HG02981 (cell line): ENCODE measurements around the gene MAMDC4.
"Not testable (repeated sequence)": the region's sequence is repeated elsewhere in the genome, so short reads cannot be mapped to it uniquely, and the experiment has no call there.

Experiments used
- ATAC-seq: cut with Tn5 transposase; IDR thresholded peaks from one replicate; pipeline ENCODE4 v1.9.1; 2021; ENCODE audit warnings: mild to moderate bottlenecking, moderate library complexity; ENCODE audit not compliant: unreplicated experiment

Gene MAMDC4

DNA sequence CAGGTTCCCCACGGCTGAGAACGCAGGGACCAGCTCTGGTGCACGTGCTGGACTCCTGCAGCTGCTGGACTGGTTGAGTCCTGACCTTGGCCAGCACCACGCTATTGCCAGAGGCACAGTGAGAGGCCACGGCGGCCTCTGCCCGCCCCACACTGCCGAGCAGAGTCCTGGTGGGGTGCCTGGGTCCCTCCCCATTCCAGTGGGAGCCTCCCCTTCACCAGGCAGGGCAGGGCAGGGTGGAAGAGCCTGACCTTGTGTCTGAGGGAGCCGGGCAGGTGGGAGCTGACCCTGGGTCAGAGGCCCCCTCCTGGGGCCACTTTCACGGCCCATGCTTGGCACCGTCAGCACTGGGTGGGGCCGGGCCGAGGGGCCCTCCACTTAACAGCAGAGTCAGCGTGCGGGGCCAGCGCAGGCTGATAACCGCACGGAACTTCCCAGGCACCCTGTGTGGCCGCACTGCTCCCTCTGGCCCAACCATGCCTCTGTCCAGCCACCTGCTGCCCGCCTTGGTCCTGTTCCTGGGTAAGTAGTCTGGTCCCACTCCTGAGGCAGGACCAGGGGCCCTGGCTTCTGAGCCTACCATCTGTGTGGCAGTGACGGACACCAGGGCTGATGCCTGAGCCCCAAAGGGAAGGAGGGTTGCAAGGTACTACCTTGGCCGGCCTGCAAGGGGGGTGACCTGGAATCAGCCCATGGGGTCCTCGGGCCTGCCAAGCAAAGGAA lies at the start of gene MAMDC4:
TSS of gene MAMDC4 (plus strand) at position 406 of the 723 bp plus-strand sequence. CDS start at position 477, 71 bp downstream.
- ATAC-seq: no peak

DNA sequence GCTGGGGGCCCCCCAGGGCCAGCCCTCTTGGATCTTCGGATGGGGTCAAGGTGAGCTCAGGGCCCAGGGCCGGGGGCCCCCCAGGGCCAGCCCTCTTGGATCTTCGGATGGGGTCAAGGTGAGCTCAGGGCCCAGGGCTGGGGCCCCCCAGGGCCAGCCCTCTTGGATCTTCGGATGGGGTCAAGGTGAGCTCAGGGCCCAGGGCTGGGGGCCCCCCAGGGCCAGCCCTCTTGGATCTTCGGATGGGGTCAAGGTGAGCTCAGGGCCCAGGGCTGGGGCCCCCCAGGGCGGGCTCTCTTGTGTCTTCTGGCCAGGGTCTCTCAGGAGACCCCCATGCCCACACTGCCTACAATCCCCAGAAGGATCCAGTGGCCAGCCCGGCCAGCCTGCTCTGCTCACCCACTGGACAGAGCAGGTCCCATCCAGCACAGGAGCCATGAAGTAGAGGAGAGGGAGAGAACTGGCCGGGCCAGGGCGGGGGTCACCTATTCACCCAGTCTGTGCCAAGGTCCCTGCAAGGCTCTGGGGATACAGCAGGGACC lies 49.1 kb upstream of the MAMDC4 start:
- not testable (repeated sequence) for ATAC-seq

DNA sequence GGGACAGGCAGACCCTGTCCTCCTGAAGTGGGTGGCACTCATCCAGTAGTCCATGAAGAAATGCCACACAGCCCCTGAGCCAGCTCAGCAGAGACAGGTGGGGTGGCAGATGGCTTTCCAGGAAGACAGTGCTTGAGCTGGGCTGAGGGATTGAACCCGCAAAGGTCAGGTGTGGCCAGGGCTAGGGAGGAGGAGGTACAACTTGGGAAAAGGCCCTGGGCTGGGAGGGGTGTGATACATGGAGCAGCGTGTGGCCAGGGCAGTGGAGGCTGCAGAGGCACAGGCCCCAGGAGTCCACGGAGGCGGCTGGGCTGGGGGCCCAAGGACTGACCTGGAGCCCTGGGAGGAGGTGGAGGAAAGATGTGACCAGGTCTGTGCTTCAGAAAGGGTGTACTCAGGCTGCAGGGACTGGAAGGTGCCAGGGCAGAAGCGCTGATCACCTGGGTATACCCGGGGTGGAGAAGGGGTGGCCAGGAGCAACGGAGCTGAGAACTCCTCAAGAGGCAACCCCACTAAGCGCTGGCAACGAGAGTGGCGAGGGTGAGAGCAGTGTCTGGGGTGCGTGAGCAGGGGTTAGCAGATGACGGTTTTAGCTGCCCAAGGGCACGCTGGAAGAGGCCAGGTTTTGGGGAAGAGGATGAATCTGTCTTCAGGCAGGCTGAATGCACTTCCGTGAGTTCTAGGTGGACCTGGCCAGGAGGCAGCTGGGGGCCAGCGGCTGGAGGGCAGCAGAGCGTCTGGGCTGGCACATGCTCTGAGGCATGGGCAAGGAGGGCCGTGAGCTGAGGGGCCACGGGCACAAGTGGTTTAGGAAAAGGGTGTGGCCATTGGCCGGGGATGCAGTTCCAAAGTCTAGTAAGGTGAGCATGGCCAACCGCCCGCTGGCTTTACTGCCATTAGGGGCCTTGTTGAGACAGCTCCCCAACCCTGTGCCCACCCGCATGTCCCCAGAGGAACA lies 48.3 kb upstream of the MAMDC4 start:
- no peak for ATAC-seq

DNA sequence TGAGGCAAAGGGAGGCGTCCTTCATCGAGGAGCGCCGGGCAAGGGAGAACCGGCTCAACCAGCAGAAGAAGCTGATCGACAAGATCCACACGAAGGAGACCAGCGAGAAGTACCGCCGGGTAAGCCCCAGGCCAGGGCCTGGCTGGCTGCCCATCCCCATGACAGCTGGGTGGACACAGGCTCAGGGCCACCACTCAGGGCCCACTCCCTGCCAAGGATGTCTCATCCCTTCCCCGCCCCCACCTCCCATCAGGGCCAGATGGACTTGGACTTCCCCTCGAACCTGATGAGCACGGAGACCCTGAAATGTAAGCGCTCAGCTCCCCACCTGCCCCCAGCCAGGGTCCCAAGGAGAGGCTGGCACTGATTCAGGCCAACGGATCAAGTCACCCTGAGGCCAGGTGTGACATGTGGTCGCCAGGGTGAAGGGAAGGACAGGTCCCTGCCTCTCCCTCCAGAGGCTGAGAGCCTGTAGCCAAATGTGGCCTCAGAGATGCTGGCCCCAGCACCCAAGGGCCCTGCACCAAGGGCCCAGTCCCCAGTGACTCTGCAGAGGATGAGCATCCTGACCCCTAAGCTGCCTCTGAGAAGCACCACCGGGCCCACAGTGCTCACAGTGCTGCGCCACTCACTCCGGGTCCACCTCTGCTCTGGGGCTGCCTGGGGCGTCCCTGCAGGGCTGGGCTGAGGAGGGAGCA lies 47.5 kb upstream of the MAMDC4 start:
- ATAC-seq: no peak

DNA sequence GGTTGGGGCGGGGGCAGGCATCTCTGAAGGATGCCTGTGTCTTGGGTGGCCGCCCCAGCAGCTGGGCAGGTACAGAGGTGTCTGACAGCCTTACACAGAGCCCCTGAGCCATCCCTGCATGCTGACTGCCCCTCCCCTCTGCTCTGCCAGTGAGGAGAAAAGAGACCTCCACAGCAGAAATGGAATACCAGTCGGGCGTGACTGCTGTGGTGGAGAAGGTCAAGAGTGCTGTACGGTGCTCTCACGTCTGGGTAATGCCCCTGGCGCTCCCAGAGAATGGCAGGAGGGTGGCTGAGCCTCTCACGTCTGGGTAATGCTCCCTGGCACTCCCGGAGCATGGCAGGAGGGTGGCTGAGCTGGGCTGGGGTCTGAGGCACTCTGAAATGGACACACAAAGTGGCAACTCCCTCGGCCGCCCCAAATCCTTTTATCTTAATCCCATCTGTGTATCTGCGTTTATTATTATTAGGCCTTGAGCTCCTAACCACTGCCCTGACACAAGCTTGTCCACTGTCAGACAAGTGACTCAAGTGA lies 46.9 kb upstream of the MAMDC4 start:
- ATAC-seq: no peak

DNA sequence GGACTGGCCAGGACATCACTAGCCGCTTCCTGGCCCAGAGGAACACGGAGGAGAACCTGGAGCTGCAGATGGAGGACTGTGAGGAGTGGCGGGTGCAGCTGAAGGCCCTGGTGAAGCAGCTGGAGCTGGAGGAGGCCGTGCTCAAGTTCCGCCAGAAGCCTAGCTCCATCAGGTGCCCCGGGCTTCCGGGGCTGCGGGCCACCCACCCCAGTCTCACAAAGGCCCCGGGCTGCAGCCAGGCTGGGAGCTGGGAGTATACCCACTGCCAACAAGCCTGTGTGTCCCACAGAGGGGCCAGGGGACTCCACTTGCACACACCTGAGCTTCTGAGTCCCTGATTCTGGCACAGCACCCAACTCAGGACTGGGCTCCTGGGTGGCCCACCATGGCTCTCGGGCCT lies 46.1 kb upstream of the MAMDC4 start:
- ATAC-seq: no peak

DNA sequence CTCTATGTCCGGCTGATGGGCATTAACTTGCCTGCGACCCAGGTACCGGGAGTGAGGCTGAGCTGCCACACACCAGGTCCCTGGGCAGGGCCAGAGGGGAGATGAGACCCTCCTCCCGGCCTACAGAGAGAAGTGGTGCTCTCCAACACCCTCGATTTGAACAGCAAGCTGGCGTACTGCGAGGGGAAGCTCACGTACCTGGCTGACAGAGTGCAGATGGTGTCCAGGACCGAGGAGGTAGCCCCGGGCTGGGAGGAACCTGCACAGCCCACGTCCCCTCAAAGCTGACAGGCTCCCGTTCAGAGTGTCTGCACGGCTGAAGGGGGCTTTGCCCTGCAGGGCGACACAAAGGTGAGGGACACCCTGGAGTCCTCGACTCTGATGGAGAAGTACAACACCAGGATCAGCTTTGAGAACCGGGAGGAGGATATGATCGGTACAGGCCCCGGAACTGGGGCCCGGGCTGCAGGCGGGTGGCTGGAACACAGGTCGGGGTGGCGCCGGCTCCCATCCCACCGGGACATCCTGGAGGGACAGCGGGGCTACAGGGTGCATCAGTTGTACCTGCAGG lies 45.4 kb upstream of the MAMDC4 start:
- ATAC-seq: no peak

DNA sequence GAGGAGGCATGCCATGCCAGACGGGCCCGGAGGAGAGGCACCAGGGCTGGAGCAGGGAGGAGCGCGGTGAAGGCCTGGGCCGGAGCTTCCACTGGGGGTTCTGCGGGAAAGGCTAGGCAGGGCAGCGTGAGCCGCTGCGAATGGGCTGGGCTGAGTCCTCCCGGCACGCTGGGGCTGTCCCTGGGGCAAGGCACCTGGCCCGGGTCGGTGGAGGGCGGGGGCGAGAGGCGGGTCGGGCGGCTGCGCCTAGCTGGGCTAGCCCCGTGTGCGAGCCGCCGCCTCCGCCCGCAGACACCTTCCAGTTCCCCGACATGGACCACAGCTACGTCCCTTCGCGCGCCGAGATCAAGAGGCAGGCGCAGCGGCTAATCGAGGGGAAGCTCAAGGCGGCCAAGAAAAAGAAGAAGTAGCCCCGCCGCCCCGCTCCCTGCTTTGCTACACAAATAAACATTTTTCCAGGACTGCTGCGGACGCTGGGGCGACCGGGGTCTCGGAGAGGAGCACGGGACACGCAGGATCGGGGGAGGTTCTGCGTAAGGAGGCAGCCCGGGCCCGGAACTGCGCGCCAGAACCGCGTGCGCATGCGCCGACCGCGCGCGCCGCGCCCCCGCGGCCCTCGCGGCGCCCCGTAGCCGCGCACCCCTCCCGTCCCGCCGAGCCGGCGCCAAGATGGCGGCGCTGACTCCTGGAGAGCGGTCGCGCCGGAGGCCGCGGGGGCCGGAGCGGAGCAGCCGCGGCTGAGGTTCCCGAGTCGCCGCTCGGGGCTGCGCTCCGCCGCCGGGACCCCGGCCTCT lies 44.7 kb upstream of the MAMDC4 start, which contains the start of gene RABL6:
TSS of gene RABL6 (plus strand) at position 668 of the 794 bp plus-strand sequence. CDS start 249 bp downstream, outside the sequence.
- peak; percentile 62 for ATAC-seq

DNA sequence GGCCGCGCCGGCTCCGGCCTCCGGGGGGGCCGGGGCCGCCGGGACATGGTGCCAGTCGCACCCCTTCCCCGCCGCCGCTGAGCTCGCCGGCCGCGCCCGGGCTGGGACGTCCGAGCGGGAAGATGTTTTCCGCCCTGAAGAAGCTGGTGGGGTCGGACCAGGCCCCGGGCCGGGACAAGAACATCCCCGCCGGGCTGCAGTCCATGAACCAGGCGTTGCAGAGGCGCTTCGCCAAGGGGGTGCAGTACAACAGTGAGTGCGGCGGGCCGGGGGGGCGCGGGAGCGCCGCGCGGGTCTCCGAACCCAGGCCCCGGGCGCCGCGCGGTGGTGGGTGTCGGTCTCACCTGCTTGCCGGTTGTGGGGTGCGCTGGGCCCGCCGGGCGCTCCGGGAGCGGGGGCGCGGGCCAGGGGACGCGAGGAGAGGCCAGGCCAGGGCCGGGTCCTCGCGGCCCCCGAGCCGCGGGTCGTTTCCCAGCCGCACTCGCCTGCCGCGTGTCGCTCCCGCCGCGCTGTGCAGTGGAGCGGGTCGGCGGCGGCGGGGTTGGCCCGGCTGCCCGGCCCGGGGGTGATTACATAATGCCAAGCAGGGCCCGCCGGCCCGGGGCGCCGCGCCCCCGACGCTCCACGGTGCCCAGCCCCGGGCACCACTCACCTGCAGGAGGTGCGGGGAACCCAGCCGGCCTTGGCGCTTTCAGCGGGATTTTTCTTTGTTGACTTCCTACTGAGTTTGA lies 43.9 kb upstream of the MAMDC4 start:
- peak; percentile 30 for ATAC-seq

DNA sequence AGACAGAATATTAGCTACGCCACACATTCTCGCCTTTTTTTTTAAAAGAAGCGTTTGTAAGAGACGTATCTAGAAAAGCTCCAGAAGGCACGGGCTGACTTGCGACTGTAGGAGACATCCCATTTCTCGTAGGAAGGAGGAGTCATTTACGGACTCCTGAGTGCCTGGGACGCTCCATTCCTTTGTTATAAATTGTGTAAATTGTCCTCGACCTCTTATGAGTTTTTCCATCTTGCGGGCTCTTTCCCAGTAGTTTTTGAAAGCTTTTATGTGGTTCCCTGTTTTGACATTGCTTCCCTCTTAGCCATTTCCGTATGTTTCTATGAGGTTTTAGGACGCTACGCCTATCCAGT lies 43.4 kb upstream of the MAMDC4 start:
- ATAC-seq: no peak

DNA sequence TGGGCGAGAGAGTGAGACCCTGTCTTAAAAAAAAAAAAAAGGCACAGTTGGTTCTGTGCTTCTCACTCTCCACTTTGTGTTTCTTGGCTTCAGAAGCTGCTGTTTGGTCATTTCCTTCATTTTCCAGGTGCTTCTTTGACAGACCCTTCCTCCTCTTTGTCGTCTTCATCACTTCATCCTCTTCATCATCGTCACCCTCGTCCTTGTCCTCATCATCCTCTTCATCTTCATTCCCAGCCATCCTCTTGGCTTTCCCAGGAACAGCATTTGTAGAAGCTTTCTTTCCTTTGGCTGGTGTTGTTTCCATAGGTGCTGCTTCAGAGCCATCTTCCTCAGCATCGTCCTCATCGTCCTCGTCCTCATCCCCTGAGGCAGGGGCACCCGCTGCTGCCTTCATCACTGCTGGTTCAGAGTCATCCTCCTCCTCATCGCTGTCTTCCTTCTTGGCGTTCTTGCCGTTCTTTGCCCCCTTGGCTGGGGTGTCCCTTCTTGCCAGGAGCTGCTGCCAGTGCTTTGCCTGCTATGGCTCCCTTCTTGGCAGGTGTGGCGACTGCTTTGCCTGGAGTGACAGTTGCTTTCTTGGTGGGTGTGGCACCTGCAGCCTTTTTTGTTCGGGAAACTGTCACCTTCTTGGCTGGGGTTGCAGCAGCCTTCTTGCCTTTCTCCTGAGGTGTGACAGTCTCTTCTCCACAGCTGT lies 37.3 kb upstream of the MAMDC4 start:
- ATAC-seq: no peak

DNA sequence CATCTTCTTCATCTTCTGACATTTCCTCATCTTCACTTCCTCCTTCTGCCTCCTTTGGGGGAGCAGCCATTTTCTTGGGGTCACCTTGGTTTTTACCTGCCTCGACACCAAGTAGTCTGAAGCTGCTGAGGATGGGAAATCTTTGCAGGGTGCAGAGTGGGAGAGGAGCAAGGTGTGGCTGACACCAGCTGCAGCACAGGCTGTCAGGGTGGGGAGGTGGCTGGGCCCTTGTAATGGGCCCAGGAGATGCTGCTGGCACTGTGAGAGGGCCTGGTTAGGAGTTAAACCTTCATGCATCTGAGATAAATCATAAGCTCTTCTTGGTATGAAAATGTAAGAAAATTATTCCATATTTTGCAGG lies 36.7 kb upstream of the MAMDC4 start:
- no peak for ATAC-seq

DNA sequence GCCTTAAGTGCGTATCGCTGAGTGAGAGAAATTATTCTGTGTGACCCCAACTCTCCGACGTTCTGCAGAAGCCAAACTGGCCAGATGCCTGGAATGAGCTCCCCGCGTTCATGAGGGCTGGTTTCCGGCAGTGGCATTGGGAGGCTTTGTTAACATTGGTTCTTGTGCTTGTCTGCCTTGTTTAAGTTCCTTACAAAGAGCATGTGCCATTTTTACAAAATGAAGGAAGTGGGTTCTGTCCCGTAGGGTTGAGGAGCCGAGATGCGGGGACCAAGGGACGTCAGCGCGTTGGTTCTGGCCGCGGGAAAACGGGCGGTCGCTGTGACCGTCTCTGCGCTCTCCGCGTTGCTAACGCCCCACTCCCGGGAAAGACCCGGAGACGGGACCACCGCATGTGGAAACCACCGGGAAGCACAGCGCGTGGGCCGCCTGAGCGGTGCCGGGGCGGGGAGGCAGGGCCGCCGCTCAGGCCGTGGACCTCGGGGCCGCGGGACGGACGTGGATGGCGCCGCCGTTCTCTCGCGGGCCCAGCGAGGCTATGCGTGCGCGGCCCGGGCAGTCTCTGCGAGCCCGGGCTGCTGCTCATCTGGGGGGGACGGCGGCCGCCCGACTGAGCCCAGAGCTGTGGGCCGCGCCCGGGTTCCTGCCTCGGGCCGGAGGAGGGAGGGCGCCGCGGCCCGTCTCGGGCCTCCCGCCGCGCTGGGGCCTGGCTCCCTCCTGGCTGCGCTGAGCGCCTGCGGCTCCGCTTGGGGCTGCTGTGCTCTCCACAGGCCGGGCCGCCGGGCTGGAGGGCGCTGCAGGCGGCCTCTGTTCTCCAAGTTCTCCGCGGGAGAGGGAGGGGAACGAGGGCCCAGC lies 30.9 kb upstream of the MAMDC4 start:
- no peak for ATAC-seq

DNA sequence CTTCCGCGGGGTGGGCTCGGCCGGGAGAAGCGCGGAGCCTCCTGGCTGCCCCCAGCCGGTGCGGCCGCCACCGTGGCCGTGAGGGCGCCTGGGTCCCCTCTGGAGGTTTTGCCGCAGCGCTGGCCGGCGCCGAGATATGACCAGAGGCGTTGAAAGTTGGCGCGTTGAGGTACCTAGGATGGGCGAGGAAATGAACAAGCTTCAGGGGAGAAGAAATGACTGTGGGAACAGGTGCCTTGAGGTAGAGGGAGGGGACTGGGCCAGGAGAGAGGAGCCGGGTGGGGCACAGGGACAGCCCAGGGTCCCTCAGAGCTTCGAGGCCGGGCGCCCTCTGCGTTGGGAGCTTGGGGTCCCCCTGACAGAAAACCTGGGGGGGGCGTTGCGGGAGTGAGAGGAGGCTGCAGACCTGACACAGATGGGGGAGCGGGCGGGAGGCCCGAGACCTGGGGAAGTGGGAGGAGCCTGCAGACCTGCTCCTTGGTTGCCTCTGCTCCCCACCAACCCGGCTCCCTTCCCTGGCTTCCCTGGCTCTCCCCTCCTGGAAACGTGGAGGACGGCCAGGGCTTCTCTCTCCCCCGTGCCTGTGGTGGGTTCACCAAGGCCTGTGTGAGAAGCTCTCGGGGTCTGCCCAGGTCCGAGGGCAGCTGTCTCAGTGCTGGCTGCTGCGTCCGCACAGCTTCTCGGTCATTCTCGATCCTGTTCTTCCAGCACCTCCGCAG lies 30.2 kb upstream of the MAMDC4 start:
- ATAC-seq: no peak

DNA sequence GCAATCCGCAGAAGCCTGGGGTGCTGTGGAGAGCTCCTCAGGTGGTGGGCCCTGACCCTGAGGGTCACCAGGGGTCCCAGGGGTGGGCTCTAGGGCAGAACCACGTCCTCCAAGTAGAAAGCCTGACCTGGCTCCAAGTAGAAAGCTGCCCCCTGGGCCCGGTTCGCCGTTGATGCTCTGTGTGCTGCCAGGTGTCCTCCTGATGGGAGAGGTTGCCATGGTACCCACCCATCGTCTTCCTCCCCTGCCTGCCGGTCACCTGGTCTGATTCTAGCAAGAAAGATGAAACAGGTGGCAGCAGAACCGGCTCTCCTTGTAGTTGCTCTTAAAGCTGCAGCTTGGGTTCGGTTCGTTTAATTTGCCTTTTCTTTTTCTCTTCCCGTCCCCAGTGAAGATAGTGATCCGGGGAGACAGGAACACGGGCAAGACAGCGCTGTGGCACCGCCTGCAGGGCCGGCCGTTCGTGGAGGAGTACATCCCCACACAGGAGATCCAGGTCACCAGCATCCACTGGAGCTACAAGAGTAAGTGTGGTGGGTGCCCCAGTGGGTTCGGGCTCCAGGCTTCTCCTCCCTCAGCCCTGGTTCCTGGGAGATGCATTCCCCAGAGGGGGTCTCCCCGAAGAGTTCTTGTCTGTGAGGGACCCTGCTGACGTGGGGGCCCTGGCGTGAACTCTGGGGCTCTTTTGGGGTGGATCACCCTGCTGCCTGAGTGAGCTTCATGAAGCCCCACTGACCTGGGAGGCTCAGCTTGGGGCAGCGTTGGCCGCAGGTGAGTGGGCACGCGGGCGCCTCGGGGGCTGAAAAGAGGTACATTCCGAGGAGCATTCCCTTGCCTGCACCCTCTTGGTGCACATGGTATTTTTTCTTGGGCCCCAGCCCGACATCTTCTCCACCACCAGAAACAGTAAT lies 28.8 kb upstream of the MAMDC4 start:
- no peak for ATAC-seq
